Transverse colon (tissue), 4 donors: ENCODE data around the gene WDR26. TPM values are rescaled to one million over a fixed set of nuclear protein-coding genes. Genes with fewer than 3 reads are reported as not detected.
"Not testable (repeated sequence)": the region's sequence is repeated elsewhere in the genome, so short reads cannot be mapped to it uniquely, and the experiment has no call there.

ENCODE experiments used
- DNase-seq: peaks from one replicate; pipeline ENCODE4 v3.0.0-alpha.2; 2019
- H3K27ac ChIP-seq, 4 donors: fragments of 200-600 bp; sonication (generic); 2 replicates each; pipeline ENCODE4 v1.5.1; 2016 to 2018; ENCODE audit warnings: inconsistent platforms in 4 of 4
- H3K27me3 ChIP-seq: fragments of 200-600 bp; sonication (generic); 2 replicates; pipeline ENCODE4 v1.5.1; 2017; ENCODE audit warnings: inconsistent platforms
- H3K36me3 ChIP-seq, 4 donors: fragments of 200-600 bp; sonication (generic); 2 replicates each; pipeline ENCODE4 v1.5.1; 2017 to 2019; ENCODE audit warnings: inconsistent platforms in 4 of 4
- H3K4me1 ChIP-seq, 4 donors: fragments of 200-600 bp; sonication (generic); 2 replicates each; pipeline ENCODE4 v1.5.1; 2017 to 2020; ENCODE audit warnings: inconsistent platforms in 4 of 4
- H3K4me3 ChIP-seq, 4 donors: fragments of 200-600 bp; sonication (generic); 1 replicate in 1 of 4; 2 replicates in 3 of 4; pipeline versions ENCODE4 v1.5.1 to v1.6.1; 2017 to 2019; ENCODE audit warnings: inconsistent platforms in 4 of 4
- H3K9me3 ChIP-seq, 2 donors: fragments of 200-600 bp; sonication (generic); 2 replicates each; pipeline ENCODE4 v1.5.1; 2017 to 2019; ENCODE audit warnings: inconsistent platforms in 2 of 2
- CTCF ChIP-seq, 5 experiments: fragments of 200-600 bp in 3 of 5; fragments of 450-650 bp in 2 of 5; sonication (generic) in 3 of 5; IDR thresholded peaks; 1 replicate in 2 of 5; 2 replicates in 3 of 5; pipeline ENCODE4 v1.5.1; 2016 to 2017; ENCODE audit warnings: antibody characterized with exemption in 5 of 5, inconsistent platforms in 3 of 5, mild to moderate bottlenecking in 2 of 5, moderate library complexity in 1 of 5
- EP300 ChIP-seq: sonication (generic); formaldehyde crosslinking; IDR thresholded peaks from one replicate; pipeline ENCODE4 v1.6.1; 2017; ENCODE audit warnings: antibody characterized with exemption, low read depth
- POLR2A ChIP-seq: fragments of 450-650 bp; IDR thresholded peaks from one replicate; pipeline ENCODE4 v1.6.1; 2016; ENCODE audit warnings: antibody characterized with exemption, mild to moderate bottlenecking, moderate library complexity
- POLR2AphosphoS5 ChIP-seq, 3 donors: sonication (generic); formaldehyde crosslinking; IDR thresholded peaks; one replicate each; pipeline ENCODE4 v1.6.1; 2016; ENCODE audit warnings: antibody characterized with exemption in 3 of 3
- WGBS, 2 donors: methylation state at CpG; one replicate each; pipeline ENCODE4 v1.1.5; 2018; ENCODE audit warnings: low coverage in 1 of 2; 5-methylcytosine and 5-hydroxymethylcytosine counted together
- in situ Hi-C, 4 donors: fragments of 200-750 bp; cut with MboI; loops; one replicate each; pipeline versions ENCODE4 v1.15.0 to v1.15.1; 2017; ENCODE audit warnings: low sequenced_read_pairs in 3 of 4, low pct_ligation_motif_present in 1 of 4, low pct_unique_long_range_greater_than_20kb in 1 of 4
- intact Hi-C: fragments of 100-400 bp; cut with DNase I; formaldehyde crosslinking; loops from one replicate; pipeline ENCODE4 v1.15.1; 2023; ENCODE audit warnings: low total_unique reads
- total RNA-seq, 4 donors: library from RNA; depleted of rRNA; stranded (reverse); fragments of >200 nt; gene quantifications; one replicate each; pipeline ENCODE4 v1.1.0, GENCODE V29; 2016

The WDR26 gene
- total RNA-seq, 4 donors from 2014 or later, result 77.4 to 127 (median 109) TPM

- intact Hi-C loops, result no loop called here
- in situ Hi-C loops, result no loop called here
- Histone ChIP-seq H3K27ac (peak overlapping the region; percentile 64 to 74 (median 66)), H3K27me3 (no peaks in the 10 kb centered on the region), H3K36me3 (no peaks in the 10 kb centered on the region), H3K4me1 (peaks cover 7 to 46% (median 28%) of the 10 kb centered on the region in 4 donors), H3K9me3 (no peaks in the 10 kb centered on the region), H3K4me3 (no peak overlapping the region)
- TF ChIP-seq POLR2A (no peak), POLR2AphosphoS5 (IDR thresholded peaks at IDR 0.05) (peak in 1 of 3 donors; percentile 24)
- DNase-seq, result no peak
- 45 to 47% methylated on average over 4 to 5 of the region's 5 CpGs for WGBS, 2 donors
Measured at GRCh38 chr1:224353975-224354925, 80.3 kb downstream of the WDR26 start.

GRCh38 chr1:224352436-224353085 lies 82.0 kb downstream of the WDR26 start:
- DNase-seq, H3K27ac ChIP-seq, H3K36me3 ChIP-seq, intact Hi-C loops, H3K9me3 ChIP-seq, in situ Hi-C loops, H3K4me3 ChIP-seq, H3K27me3 ChIP-seq: not testable (repeated sequence)
- 97% methylated on average over 43 of the region's 49 CpGs; no CpG with 5 or more reads in 1 of the 2 donors for WGBS, 2 donors
- H3K4me1 ChIP-seq, result peaks cover 3 to 29% (median 14%) of the 10 kb centered on the region in 4 donors

- H3K27me3 ChIP-seq, DNase-seq, H3K27ac ChIP-seq, H3K36me3 ChIP-seq, intact Hi-C loops, H3K9me3 ChIP-seq, H3K4me3 ChIP-seq: not testable (repeated sequence)
- 91 to 100% methylated on average over 3 to 28 of the region's 30 CpGs for WGBS, 2 donors
- in situ Hi-C loops, result loop anchor here in 1 of 4 donors (25.0 kb wide), 1 partner anchor 537 kb away; no protein-coding TSS in a partner anchor
- H3K4me1 ChIP-seq, result peaks cover 0 to 11% (median 6%) of the 10 kb centered on the region in 4 donors
Measured at GRCh38 chr1:224349716-224350115, 84.9 kb downstream of the WDR26 start.

- H3K9me3 ChIP-seq, result peaks cover 16 to 17% of the 10 kb centered on the region in 2 donors
- WGBS, 2 donors, result 68 to 83% methylated on average over 2 of the region's 2 CpGs
- no peak overlapping the region for H3K27ac ChIP-seq
- no peaks in the 10 kb centered on the region for H3K4me1 ChIP-seq
- intact Hi-C loops (no loop called here), in situ Hi-C loops (loop anchor here in 1 of 4 donors (25.0 kb wide), 1 partner anchor 536 kb away; no protein-coding TSS in a partner anchor)
- H3K36me3 ChIP-seq, result no peaks in the 10 kb centered on the region
- no peak for DNase-seq
- no peak overlapping the region for H3K4me3 ChIP-seq
- no peaks in the 10 kb centered on the region for H3K27me3 ChIP-seq
- TF ChIP-seq CTCF (IDR thresholded peaks at IDR 0.05) (no peak), EP300 (no peak), POLR2AphosphoS5 (IDR thresholded peaks at IDR 0.05) (no peak), POLR2A (no peak)
Measured at GRCh38 chr1:224348137-224348536, 86.5 kb downstream of the WDR26 start.

- no peak for TF ChIP-seq EP300
- no peak for TF ChIP-seq CTCF (IDR thresholded peaks at IDR 0.05)
- no peak for DNase-seq
- no peak overlapping the region for H3K4me3 ChIP-seq
- intact Hi-C loops (no loop called here), in situ Hi-C loops (loop anchor here in 1 of 4 donors (25.0 kb wide), 1 partner anchor 531 kb away; no protein-coding TSS in a partner anchor)
- WGBS, 2 donors, result 0 to 50% methylated on average over 1 to 3 of the region's 3 CpGs
- H3K9me3 ChIP-seq, result peaks cover 19 to 21% of the 10 kb centered on the region in 2 donors
- H3K36me3 ChIP-seq, result no peaks in the 10 kb centered on the region
- peaks cover 4% of the 10 kb centered on the region for H3K27me3 ChIP-seq
- no peak overlapping the region for H3K27ac ChIP-seq
- H3K4me1 ChIP-seq, result peaks cover 0 to 6% (median 3%) of the 10 kb centered on the region in 4 donors
Measured at GRCh38 chr1:224343679-224344078, 90.9 kb downstream of the WDR26 start.

- H3K36me3 ChIP-seq, H3K27me3 ChIP-seq, intact Hi-C loops, H3K4me1 ChIP-seq: not testable (repeated sequence)
- in situ Hi-C loops, result loop anchor here in 1 of 4 donors (25.0 kb wide), 1 partner anchor 528 kb away; no protein-coding TSS in a partner anchor
- H3K9me3 ChIP-seq, result peaks cover 19 to 21% of the 10 kb centered on the region in 2 donors
- peak overlapping the region; percentile 19 to 54 (median 44) for H3K4me3 ChIP-seq
- 13 to 37% methylated on average over 7 to 35 of the region's 36 CpGs for WGBS, 2 donors
- H3K27ac ChIP-seq, result peak overlapping the region in 2 of 4 donors; percentile 7 to 36
- peak; percentile 36 for DNase-seq
Measured at GRCh38 chr1:224340453-224341384, 93.9 kb downstream of the WDR26 start.
